WTC11 (cell line): ENCODE results near the gene HS1BP3. TPM values are rescaled to one million over a fixed set of nuclear protein-coding genes. Genes with fewer than 3 reads are reported as not detected.

ENCODE experiments used
- ATAC-seq: fragments of 200-7000 bp; cut with Tn5 transposase; 2 replicates; pipeline ENCODE4 v1.10.0; 2021; ENCODE audit warnings: mild to moderate bottlenecking, moderate library complexity
- CTCF ChIA-PET: fragments of 300-600 bp; sonication (Branson Sonifier 250); formaldehyde crosslinking; loops from one replicate; lab custom pipeline; 2021; ENCODE audit warnings: antibody characterized with exemption; lab: Charles Lee
- POLR2A ChIA-PET: fragments of 350-600 bp; sonication (Branson Sonifier 250); formaldehyde crosslinking; loops from one replicate; lab custom pipeline; 2021; ENCODE audit warnings: antibody characterized with exemption; lab: Charles Lee
- DNase-seq: peaks from one replicate; pipeline ENCODE4 v3.0.0; 2021; ENCODE audit warnings: low spot score
- H3K27ac Mint-ChIP-seq: 2 replicates; pipeline ENCODE4 v1.8.0; 2021; ENCODE audit warnings: mixed read lengths
- H3K27me3 Mint-ChIP-seq: 2 replicates; pipeline ENCODE4 v1.8.0; 2021; ENCODE audit warnings: low read depth, mild to moderate bottlenecking, moderate library complexity, mixed read lengths
- H3K36me3 Mint-ChIP-seq: 2 replicates; pipeline ENCODE4 v1.8.0; 2021; ENCODE audit warnings: mixed read lengths
- H3K4me1 Mint-ChIP-seq: 2 replicates; pipeline ENCODE4 v1.8.0; 2022; ENCODE audit warnings: mixed read lengths
- H3K4me3 Mint-ChIP-seq: 2 replicates; pipeline ENCODE4 v1.8.0; 2021; ENCODE audit warnings: mild to moderate bottlenecking, moderate library complexity, mixed read lengths
- H3K9me3 Mint-ChIP-seq: 2 replicates; pipeline ENCODE4 v1.8.0; 2021; ENCODE audit warnings: mixed read lengths
- CREM ChIP-seq: sonication (generic); formaldehyde crosslinking; IDR thresholded peaks from 2 replicates; pipeline ENCODE4 v1.8.1; 2022; ENCODE audit warnings: mild to moderate bottlenecking, missing genetic modification reagents, moderate library complexity
- CTCF ChIP-seq: fragments of 200-600 bp; IDR thresholded peaks from 2 replicates; pipeline ENCODE4 v1.8.0; 2022; ENCODE audit warnings: antibody characterized with exemption
- FOXJ3 ChIP-seq: sonication (generic); formaldehyde crosslinking; IDR thresholded peaks from 2 replicates; pipeline ENCODE4 v1.9.0; 2021; ENCODE audit warnings: missing genetic modification reagents, mild to moderate bottlenecking, borderline replicate concordance
- FOXK1 ChIP-seq: sonication (generic); formaldehyde crosslinking; IDR thresholded peaks from 2 replicates; pipeline ENCODE4 v1.8.0; 2022; ENCODE audit warnings: mild to moderate bottlenecking, moderate library complexity, missing genetic modification reagents
- FOXP4 ChIP-seq: sonication (generic); formaldehyde crosslinking; IDR thresholded peaks from 2 replicates; pipeline ENCODE4 v1.8.0; 2022; ENCODE audit warnings: mild to moderate bottlenecking, missing genetic modification reagents
- GABPB1 ChIP-seq: sonication (generic); formaldehyde crosslinking; IDR thresholded peaks from 2 replicates; pipeline ENCODE4 v1.8.1; 2023; ENCODE audit warnings: mild to moderate bottlenecking, missing genetic modification reagents
- GTF2I ChIP-seq: fragments of 250-450 bp; sonication (Bioruptor Pico); conservative IDR thresholded peaks from 2 replicates; pipeline ENCODE4 v1.4.0; 2021; ENCODE audit warnings: mild to moderate bottlenecking
- MAX ChIP-seq: sonication (generic); formaldehyde crosslinking; IDR thresholded peaks from 2 replicates; pipeline ENCODE4 v1.8.0; 2022; ENCODE audit warnings: mild to moderate bottlenecking, missing genetic modification reagents
- MXD4 ChIP-seq: fragments of 250-450 bp; sonication (Bioruptor Pico); IDR thresholded peaks from 2 replicates; pipeline ENCODE4 v1.8.0; 2021; ENCODE audit warnings: mild to moderate bottlenecking, moderate library complexity, borderline replicate concordance
- NR3C1 ChIP-seq: sonication (generic); formaldehyde crosslinking; conservative IDR thresholded peaks from 2 replicates; pipeline ENCODE4 v1.8.1; 2023; ENCODE audit warnings: low read depth, mild to moderate bottlenecking, missing genetic modification reagents
- PREB ChIP-seq: sonication (generic); formaldehyde crosslinking; IDR thresholded peaks from 2 replicates; pipeline ENCODE4 v1.8.1; 2022; ENCODE audit warnings: mild to moderate bottlenecking, missing genetic modification reagents, moderate library complexity, borderline replicate concordance
- TEAD1 ChIP-seq: sonication (generic); formaldehyde crosslinking; IDR thresholded peaks from 2 replicates; pipeline ENCODE4 v1.8.0; 2022; ENCODE audit warnings: mild to moderate bottlenecking, missing genetic modification reagents
- ZBTB21 ChIP-seq: sonication (generic); formaldehyde crosslinking; IDR thresholded peaks from 2 replicates; pipeline ENCODE4 v1.8.1; 2023; ENCODE audit warnings: mild to moderate bottlenecking, missing genetic modification reagents, borderline replicate concordance
- ZNF121 ChIP-seq: sonication (generic); formaldehyde crosslinking; IDR thresholded peaks from 2 replicates; pipeline ENCODE4 v1.8.0; 2023; ENCODE audit warnings: missing genetic modification reagents
- ZNF232 ChIP-seq: sonication (generic); formaldehyde crosslinking; IDR thresholded peaks from 2 replicates; pipeline ENCODE4 v1.8.0; 2022; ENCODE audit warnings: mild to moderate bottlenecking, missing genetic modification reagents
- total RNA-seq: library from RNA; stranded (reverse); gene quantifications from 3 replicates; pipeline ENCODE4 v1.2.3, GENCODE V29; 2021
- TF ChIP-seq, protein P1 (sequence below): sonication (generic); formaldehyde crosslinking; IDR thresholded peaks from 2 replicates; pipeline ENCODE4 v1.8.1; 2023; ENCODE audit warnings: mild to moderate bottlenecking, moderate library complexity, missing genetic modification reagents
- TF ChIP-seq, protein P2 (sequence below): sonication (generic); formaldehyde crosslinking; IDR thresholded peaks from 2 replicates; pipeline ENCODE4 v1.8.0; 2022; ENCODE audit warnings: missing genetic modification reagents
- TF ChIP-seq, protein P3 (sequence below): sonication (generic); formaldehyde crosslinking; IDR thresholded peaks from 2 replicates; pipeline ENCODE4 v1.8.1; 2023; ENCODE audit warnings: mild to moderate bottlenecking, missing genetic modification reagents, borderline replicate concordance

HS1BP3 gene
- total RNA-seq, 1 experiment from 2014 or later, result 17.9 TPM

DNA sequence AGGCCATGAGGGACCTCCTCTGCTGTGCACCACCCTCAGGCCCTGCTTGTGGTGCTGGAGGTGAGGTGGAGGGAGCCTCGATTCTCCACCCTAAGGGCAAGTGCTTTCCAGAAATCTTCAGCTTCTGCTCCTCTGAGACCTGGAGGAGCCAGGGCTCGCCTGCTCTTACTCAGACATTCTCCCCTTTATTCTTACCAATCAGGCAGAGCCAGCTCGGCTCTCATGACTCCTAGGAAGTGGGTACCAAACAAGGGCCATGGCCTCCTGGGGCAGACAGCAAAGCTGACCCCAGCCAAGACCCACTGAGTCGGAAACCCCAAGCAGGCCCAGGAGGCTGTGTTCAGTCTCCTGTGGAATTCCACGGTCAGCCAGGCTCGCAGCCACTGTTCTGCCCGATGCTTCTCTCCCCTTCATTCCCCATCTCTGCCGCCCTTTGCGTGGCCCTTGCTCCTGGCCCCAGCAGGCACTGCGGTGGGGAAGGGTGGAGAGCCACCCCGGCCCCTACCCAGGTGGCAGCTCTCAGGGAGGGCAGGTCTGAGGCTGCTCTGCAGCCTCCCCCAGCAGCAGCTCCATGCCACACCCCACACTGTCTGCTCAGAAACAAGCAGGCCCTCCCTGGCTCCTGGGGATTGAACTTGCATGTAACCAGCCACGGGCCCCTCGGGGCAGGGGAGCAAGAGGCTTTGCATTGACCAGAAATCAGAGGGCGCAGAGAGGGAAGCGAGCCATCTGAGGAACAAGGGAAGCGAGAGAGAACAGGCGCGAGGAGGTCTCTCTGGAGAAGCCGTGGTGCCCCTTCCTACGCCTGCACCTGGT, 24.0 kb downstream of the HS1BP3 start (continued):
- TF ChIP-seq ZNF121 (CRISPR knock-in tag) (no peak), MXD4 (CRISPR knock-in tag) (no peak), GABPB1 (CRISPR knock-in tag) (no peak), CREM (no peak)
- TF ChIP-seq, protein P1, sequence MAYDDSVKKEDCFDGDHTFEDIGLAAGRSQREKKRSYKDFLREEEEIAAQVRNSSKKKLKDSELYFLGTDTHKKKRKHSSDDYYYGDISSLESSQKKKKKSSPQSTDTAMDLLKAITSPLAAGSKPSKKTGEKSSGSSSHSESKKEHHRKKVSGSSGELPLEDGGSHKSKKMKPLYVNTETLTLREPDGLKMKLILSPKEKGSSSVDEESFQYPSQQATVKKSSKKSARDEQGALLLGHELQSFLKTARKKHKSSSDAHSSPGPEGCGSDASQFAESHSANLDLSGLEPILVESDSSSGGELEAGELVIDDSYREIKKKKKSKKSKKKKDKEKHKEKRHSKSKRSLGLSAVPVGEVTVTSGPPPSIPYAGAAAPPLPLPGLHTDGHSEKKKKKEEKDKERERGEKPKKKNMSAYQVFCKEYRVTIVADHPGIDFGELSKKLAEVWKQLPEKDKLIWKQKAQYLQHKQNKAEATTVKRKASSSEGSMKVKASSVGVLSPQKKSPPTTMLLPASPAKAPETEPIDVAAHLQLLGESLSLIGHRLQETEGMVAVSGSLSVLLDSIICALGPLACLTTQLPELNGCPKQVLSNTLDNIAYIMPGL (CRISPR knock-in tag), result no peak
- TF ChIP-seq, protein P2, sequence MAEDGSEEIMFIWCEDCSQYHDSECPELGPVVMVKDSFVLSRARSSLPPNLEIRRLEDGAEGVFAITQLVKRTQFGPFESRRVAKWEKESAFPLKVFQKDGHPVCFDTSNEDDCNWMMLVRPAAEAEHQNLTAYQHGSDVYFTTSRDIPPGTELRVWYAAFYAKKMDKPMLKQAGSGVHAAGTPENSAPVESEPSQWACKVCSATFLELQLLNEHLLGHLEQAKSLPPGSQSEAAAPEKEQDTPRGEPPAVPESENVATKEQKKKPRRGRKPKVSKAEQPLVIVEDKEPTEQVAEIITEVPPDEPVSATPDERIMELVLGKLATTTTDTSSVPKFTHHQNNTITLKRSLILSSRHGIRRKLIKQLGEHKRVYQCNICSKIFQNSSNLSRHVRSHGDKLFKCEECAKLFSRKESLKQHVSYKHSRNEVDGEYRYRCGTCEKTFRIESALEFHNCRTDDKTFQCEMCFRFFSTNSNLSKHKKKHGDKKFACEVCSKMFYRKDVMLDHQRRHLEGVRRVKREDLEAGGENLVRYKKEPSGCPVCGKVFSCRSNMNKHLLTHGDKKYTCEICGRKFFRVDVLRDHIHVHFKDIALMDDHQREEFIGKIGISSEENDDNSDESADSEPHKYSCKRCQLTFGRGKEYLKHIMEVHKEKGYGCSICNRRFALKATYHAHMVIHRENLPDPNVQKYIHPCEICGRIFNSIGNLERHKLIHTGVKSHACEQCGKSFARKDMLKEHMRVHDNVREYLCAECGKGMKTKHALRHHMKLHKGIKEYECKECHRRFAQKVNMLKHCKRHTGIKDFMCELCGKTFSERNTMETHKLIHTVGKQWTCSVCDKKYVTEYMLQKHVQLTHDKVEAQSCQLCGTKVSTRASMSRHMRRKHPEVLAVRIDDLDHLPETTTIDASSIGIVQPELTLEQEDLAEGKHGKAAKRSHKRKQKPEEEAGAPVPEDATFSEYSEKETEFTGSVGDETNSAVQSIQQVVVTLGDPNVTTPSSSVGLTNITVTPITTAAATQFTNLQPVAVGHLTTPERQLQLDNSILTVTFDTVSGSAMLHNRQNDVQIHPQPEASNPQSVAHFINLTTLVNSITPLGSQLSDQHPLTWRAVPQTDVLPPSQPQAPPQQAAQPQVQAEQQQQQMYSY (CRISPR knock-in tag), result no peak
- TF ChIP-seq, all 79 proteins: peak for 0

DNA sequence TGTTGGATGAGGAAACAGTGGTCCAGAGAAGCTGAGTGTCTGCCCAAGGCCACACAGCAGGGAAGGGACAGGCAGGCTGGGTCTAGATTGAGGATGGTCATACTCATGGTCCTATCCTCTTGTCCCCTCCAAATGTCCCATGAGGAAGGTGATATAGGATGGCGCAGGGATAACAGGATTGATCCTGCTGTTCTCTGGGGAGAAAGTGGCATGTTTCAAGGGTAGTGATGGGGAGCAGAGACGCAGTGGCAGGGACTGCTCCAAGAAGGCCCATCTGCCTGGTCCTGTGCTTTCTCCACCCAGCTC, 24.6 kb downstream of the HS1BP3 start:
- H3K36me3 Mint-ChIP-seq, result no peaks in the 10 kb centered on the region
- no peaks in the 10 kb centered on the region for H3K27me3 Mint-ChIP-seq
- no peak overlapping the region for H3K4me3 Mint-ChIP-seq
- CTCF ChIA-PET, result interaction anchor here (1.2 to 3.5 kb wide), 3 partner anchors 9 to 25 kb away, joined by 8 to 13 read pairs (median 9); partner anchors contain the start of gene HS1BP3
- no peak for ATAC-seq
- H3K4me1 Mint-ChIP-seq, result no peaks in the 10 kb centered on the region
- H3K27ac Mint-ChIP-seq, result no peak overlapping the region
- POLR2A ChIA-PET, result interaction anchor here (1.9 kb wide), 1 partner anchor 179 kb away, joined by 8 read pairs; the partner anchor contains the start of gene RHOB
- H3K9me3 Mint-ChIP-seq, result no peaks in the 10 kb centered on the region
- DNase-seq, result no peak
- TF ChIP-seq FOXJ3 (CRISPR knock-in tag), result no peak
- no peak for TF ChIP-seq TEAD1 (CRISPR knock-in tag)
- no peak for TF ChIP-seq ZNF232 (CRISPR knock-in tag)
- no peak for TF ChIP-seq GTF2I (CRISPR knock-in tag)
- no peak for TF ChIP-seq FOXK1 (CRISPR knock-in tag)
- TF ChIP-seq ZBTB21, result no peak
- TF ChIP-seq PREB (CRISPR knock-in tag), result no peak
- TF ChIP-seq FOXP4, result no peak
- no peak for TF ChIP-seq MAX (CRISPR knock-in tag)
- TF ChIP-seq, protein P3, sequence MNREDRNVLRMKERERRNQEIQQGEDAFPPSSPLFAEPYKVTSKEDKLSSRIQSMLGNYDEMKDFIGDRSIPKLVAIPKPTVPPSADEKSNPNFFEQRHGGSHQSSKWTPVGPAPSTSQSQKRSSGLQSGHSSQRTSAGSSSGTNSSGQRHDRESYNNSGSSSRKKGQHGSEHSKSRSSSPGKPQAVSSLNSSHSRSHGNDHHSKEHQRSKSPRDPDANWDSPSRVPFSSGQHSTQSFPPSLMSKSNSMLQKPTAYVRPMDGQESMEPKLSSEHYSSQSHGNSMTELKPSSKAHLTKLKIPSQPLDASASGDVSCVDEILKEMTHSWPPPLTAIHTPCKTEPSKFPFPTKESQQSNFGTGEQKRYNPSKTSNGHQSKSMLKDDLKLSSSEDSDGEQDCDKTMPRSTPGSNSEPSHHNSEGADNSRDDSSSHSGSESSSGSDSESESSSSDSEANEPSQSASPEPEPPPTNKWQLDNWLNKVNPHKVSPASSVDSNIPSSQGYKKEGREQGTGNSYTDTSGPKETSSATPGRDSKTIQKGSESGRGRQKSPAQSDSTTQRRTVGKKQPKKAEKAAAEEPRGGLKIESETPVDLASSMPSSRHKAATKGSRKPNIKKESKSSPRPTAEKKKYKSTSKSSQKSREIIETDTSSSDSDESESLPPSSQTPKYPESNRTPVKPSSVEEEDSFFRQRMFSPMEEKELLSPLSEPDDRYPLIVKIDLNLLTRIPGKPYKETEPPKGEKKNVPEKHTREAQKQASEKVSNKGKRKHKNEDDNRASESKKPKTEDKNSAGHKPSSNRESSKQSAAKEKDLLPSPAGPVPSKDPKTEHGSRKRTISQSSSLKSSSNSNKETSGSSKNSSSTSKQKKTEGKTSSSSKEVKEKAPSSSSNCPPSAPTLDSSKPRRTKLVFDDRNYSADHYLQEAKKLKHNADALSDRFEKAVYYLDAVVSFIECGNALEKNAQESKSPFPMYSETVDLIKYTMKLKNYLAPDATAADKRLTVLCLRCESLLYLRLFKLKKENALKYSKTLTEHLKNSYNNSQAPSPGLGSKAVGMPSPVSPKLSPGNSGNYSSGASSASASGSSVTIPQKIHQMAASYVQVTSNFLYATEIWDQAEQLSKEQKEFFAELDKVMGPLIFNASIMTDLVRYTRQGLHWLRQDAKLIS (CRISPR knock-in tag), result no peak
- TF ChIP-seq CTCF, result no peak
- no peak for TF ChIP-seq NR3C1 (CRISPR knock-in tag)
